Endometrial microvascular endothelial cells (primary cell): Measurements from ENCODE around the gene WDR45. TPM values are rescaled to one million over a fixed set of nuclear protein-coding genes. Genes with fewer than 3 reads are reported as not detected.
"Not testable (repeated sequence)": the region's sequence is repeated elsewhere in the genome, so short reads cannot be mapped to it uniquely, and the experiment has no call there.

Source experiments
- in situ Hi-C: cut with HindIII; loops from 2 replicates; pipeline ENCODE4 v1.10.0; 2017; ENCODE audit warnings: low sequenced_read_pairs, low pct_unique_long_range_greater_than_20kb; ENCODE audit errors: inconsistent ontology term
- total RNA-seq: library from RNA; depleted of rRNA; stranded (reverse); fragments of >200 nt; gene quantifications from one replicate; pipeline ENCODE4 v1.2.3, GENCODE V29; 2015; ENCODE audit errors: inconsistent ontology term

The WDR45 gene
- 33.7 TPM for total RNA-seq

DNA sequence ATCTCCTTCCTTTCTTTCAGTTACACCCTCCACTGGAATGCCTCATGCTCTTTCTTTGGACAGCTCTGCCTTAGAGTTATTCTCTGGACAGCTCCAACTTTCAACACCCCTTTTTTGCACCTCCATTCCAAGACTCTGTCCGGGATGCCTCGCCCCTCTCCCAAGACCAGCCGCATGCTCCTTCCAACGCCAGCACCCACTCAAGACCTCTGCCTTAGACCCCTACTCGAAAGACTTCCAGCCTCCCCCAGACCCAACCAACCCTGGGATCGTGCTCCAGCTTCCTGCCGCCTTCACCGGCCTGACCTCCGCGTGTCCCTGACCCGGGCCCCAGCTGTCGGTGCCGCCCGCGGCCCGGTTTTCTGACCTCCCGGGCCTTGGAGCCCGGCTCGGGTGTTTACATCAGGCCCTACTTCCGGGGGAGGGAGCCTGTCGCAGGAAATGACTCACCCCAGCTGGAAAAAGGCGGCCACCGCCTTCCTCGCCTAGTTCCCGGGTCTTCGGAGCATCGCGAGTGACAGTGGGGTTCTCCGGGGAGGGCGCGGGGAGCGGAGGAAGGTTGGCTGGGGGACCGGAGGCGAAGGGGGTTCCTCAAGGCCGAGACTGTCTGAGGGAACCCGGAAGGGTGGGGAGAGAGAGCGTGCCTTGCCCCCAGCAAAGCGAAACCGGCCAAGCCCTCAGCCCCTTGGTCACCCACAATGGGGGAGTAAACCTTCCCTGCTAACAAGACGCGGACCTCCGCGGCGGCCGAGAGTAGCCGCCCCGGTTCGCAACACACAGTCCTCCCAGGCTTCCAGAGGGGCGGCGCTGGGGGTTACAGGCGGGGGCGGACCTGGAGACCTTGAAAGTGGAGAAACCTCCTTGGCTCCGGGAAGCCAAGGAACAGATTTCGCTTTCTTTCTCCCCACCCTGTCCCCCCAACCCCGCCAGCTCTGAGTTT is at the start of gene WDR45:
WDR45 (minus strand) TSS at position 399 of the 940 bp plus-strand sequence. CDS start 1,792 bp downstream, outside the sequence.
- in situ Hi-C loops = no loop called here

DNA sequence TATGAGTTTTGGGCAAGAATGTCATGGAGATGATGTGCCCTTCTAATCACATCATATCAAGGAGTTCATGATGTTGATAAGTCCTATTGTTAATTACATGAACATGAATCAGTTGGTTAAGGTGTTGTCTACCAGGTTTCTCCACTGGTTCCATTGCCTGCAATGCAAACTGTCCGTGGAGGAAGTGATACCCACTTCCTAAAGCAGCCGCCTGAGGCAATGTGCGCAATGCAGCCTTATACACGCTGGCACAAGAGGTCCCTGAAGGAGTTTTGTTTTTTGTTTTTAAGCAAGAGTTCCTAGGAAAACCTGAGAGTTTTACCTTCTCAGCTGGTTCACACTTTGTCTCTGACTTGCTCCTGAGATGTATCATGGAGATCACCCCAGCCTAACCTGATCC is 49.7 kb upstream of the WDR45 start:
- in situ Hi-C loops = no loop called here

DNA sequence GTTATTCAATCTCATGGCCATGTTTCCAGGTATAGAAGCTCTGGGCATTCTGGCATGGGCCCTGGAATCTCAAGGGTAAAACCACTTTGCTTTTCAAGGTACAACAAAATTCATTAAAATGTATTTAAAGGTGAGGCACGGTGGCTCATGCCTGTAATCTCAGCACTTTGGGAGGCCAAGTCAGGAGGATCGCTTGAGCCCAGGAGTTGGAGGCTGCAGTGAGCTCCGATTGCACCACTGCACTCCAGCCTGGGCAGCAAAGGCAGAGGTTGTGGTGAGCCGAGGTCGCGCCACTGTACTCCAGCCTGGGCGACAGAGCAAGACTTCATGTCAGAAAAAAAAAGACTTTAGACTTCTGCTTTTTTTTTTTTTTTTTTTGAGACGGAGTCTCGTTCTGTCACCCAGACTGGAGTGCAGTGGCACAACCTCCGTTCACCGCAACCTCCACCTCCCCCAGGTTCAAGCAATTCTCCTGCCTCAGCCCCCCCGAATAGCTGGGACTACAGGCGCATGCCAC is 48.1 kb upstream of the WDR45 start:
- in situ Hi-C loops = not testable (repeated sequence)

DNA sequence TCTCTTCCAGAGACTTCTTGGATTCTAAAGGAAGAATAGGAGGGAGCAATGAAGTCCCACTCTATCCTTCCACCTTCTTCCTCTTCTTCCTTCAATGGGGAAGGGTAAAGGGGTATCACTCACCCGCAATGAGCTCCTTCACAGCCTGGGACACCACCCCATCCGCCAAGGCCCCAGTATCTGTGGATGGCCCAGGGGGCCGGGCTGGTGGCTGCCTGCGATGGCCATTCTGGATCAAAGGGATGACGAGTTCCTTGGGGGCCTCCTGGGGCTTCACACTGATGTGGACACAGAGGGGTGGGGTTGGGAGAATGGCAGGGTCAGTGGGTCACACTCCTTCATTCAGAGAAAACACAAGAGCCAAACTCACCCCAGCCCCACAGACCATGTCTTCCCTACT is 42.8 kb upstream of the WDR45 start:
- in situ Hi-C loops = no loop called here

DNA sequence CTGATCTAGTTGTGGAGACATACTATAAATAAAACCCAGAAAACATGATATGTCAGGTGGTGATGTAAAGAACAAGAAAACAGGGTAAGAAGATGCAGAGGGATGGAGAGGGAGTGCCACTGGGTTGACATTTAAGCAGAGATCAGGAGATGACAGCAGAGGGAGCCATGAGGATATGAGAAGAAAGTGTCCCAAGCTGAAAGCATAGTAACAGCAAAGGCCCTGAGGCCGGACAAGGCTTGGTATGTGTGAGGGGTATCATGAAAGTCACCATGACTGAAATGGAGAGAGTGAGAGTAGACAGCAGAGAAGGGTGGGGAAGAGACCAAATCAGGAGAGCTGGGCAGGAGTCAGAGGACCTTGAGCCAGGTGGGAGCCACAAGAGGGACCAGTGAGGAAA is 40.4 kb upstream of the WDR45 start:
- in situ Hi-C loops = no loop called here

DNA sequence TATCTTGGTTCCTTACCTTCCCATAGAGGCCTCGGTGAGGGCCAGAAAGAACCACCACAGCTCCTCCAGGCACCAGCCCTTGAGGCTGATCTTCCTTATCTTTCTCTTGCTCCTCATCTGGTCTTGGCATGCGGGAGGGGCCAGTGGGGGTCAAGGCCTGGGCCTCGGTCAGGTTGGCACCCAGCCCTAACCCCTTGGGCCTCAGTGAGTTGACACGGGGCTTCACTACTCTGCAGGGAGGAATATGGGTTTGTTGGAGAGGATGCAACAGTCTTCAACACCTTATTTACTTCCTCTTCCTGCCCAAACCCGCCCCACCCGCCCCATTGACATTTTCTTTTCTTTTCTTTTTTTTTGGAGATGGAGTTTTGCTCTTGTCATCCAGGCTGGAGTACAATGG is 37.9 kb upstream of the WDR45 start:
- in situ Hi-C loops = no loop called here

DNA sequence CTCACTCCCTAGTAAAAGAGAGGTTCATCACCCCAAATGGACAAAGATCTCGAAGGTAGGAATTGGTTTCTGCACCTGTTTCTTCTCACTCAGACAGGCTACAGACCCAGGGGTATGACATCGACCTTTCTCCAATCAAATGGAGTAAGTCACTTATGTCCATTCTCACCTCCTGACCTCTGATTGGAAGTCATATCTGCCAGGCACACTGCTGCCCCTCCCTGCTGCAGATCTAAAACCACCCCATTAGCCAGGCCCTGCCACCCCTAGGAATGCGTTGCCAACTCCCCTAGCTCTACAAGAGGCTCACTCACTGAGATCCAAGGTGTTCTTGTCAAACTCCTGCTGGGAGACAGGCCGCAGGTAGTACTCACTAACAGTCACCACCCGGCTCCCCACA is 37.0 kb upstream of the WDR45 start:
- in situ Hi-C loops = no loop called here

DNA sequence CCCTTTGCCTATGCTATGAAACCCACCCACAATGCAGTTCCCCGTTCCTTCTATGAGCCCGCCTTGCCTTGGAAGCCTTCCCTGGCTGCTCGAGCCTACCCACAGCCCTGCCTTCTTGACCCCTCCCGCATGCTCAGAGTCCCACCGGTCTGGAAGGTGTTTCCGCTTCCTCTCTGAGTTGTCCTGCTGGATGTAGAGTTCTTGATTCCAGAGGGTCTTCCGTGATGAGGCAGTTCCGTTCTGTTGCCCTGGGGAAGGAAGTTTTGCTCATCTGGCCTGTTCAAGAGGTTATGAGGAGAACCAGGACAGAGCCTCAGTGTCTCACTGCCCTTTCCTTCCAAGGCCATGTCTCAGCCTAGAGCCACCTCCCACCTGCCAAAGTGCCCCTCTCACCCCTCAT is 36.4 kb upstream of the WDR45 start:
- in situ Hi-C loops = no loop called here

DNA sequence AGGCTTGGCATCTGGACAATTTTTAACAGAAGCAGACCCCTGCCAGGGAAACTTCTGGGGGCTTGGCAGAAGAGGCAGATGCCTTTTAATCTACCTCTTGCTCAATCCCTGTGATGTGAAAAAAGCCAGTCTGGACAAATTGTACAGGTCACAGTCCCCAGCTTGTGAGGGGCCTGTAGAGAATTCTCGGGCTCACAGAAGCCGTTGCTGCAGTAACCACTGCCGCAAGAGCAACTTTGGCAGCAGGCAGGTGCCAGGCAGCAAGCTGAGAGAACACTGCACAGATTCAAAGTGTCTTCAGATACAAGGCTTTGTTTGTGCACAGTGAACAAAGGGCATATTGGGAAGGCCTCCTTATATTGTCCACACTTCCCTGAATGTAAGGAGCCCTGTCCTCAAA is 32.1 kb upstream of the WDR45 start:
- in situ Hi-C loops = no loop called here

DNA sequence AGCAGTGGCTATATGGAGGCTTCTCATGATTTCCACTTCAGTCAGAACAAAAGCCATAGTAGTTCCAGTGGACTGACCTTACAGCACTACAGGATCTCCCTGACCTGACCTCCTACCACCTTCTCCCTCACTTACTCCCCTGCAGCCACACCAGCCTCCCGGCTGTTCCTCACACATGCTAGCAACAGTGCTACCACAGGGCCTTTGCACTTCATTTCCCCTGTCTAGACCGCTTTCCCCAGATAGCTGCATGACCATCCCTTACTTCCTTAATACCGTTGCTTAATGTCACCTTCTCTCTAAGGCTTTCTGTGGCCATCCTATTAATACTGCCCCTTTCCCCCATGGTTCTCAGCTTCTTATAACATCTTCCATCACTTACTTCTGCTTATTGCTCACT is 30.7 kb upstream of the WDR45 start:
- in situ Hi-C loops = no loop called here

DNA sequence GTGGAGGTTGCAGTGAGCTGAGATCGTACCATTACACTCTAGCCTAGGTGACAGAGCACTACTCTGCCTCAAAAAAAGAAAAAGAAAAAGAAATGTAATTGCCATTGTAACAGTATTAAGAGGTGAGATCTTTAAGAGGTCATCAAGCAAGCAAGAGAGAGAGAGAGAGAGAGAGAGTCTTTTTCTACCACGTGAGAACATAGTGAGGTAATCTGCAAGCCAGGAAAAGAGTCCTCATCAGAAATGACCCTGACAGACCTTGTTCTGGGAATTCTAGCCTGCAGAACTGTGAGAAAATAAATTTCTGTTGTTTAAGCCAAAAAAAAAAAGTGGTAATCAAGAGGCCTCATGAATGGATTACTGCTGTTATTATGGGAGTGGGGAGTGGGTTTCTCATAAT is 29.0 kb upstream of the WDR45 start:
- in situ Hi-C loops = no loop called here

DNA sequence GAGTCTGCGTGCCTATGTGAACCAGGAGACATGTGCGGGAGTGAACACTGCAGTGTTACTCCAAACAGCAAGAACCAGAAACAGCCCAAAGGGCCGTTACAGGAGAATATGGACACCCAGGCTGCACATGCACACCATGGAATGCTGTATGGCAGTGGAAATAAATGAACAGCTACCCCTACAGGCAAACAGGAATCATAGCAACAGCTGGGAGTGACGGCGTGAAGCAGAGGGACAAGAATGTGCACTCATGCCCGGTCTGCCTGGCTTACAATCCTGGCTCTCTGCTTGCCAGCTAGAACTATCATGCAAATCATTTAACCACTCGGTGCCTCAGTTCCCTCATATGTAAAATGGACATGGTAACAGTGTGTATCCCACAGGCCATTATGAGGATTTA is 27.2 kb upstream of the WDR45 start:
- in situ Hi-C loops = no loop called here

DNA sequence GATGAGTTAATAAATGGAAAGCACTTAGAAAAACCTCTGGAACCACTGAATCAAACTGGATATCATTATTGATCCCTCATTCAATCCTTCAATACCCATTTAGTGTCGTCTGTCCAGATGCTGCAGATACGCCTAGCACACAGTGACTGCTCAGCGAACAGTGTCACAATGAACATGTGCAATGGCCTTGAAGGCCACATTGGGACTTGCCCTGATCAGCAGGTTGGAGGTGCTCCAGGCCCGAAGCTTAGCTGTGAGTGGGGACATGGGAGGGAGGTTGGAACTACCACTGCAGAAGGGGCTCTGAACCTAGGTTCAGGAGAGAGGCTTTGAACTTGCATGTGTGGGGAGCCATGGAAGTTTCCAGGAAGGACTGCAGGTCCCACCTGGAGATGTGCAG is 26.6 kb upstream of the WDR45 start:
- in situ Hi-C loops = no loop called here

DNA sequence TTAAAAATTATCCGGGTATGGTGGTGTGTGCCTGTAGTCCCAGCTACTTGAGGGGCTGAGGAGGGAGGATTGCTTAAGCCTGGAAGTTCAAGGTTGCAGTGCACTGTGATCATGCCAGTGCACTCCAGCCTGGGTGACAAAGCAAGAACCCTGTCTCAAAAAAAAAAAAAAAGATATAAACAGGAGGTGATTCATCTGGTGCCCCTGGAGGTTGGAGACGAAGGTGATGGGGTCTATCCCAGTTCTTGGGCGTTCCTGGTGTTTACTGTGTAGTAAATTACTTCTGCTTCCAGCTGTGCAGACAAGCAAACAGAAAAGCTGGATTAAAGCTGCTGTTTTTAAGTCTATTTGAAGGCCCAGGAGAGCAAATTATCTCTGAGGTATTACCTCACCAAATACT is 23.9 kb upstream of the WDR45 start:
- in situ Hi-C loops = no loop called here

DNA sequence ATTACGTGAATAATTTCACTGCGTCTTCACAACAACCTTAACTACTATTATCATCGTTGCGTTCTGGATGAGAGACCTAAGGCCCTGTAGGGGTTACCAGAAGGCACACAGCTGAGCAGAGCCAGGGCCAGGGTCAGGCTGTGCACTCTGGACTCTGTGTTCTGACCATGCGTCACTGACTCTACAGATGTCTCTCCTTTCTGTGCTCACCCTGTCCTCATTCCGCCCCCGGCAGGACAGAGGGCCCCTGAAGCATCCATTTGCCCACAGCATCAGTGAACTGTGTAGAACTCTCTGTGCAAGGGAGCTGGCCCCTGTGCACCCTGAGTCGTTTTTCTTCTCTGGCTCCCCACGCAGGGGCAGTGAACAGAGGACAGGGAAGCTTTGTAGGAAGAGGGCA is 22.5 kb upstream of the WDR45 start:
- in situ Hi-C loops = no loop called here

DNA sequence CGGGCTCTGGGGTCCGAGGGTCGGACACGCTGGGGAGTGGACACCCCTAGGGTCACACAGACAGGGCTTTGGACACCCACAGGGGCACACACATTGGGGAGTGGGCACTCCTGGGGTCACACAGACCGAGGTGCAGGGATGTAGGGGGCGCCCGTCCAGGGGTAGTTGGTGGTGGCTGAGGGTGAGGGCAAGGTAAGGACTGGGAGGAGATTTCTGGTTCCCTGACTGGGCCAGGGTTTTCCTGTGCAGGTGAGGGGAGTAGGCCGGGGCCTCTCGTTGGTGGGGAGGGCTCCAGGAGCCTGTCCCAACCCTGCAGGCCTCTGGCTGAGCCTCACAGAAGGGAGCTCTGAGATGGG is 21.9 kb upstream of the WDR45 start:
- in situ Hi-C loops = no loop called here

DNA sequence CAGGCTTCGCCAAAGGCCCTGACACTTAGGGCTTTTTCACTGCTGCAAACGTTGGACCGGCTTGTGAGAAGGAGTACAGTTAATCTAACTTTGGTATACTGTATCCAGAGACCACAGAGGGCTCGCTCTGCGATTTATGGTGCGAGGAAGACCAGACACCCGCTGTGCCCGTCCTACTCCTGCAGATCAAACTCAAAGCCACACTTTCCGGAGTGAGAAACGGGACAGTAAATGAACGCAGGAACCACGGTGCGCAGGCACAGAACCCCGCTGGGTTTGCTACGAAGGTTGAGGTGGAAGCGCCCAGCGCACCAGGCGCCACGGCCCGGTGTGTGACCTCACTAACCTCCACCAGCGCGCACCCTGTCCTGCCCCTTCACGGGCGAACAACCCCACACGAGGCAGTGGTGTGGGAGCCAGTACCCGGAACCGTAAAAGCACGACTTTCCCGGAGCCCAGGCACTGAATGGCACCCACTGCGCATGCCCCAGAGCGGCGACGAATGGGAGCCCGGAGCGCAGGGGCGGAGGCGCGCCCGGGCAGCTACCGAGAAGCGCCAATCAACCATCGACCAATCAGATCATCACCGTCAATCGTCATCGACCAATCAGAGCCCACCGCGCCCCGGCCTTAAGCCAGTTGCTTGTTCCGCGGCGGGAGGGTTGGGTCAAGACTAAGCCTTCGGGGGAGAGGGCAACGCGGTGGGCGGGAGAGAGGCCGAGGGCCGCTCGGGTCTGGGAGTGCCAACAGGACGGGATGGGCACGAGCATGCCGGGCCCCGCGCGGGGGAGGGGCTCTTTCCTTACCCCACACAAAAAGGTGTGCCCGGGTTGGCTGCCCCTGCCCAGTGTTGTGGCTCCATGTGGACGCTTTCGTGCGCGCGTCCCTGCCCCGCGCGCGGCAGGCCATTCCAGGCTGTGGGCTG is 21.3 kb upstream of the WDR45 start:
- in situ Hi-C loops = no loop called here

DNA sequence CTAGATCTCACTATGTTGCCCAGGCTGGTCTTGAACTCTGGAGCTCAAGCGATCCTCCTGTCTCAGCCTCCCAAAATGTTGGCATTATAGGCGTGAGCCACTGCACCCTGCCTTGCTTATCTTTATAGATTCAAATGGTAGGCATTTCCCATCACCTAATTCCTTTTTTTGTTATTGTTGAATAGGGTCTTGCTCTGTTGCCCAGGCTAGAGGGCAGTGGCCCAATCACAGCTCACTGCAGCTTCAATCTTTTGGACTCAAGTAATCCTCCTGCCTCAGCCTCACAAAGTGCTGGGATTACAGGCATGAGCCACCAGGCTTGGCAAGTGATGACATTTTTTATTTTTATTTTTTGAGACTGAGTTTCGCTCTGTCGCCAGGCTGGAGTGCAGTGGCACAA is 16.7 kb upstream of the WDR45 start:
- in situ Hi-C loops = no loop called here

DNA sequence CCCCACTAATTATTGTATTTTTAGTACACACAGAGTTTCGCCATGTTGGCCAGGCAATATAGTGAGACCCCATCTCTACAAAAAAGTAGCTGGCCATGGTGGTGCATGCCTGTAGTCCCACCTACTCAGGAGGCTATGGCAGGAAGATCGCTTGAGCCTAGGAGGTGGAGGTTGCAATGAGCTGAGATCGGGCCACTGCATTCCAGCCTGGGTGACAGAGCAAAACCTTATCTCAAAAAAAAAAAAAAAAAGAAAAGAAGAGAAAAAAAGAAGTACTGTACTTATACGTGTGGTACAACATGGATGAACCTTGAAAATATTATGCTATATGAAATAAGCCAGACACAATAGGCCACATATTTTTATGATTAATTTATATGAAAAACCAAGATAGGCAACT is 9.9 kb upstream of the WDR45 start:
- in situ Hi-C loops = no loop called here
